MM.1S (cell line): Measurements from ENCODE around the gene GALNT7.

ENCODE experiments used
- DNase-seq: peaks from one replicate; pipeline ENCODE4 v3.0.0-alpha.2; 2015
- H2AFZ ChIP-seq: fragments of 300-600 bp; sonication (generic); 2 replicates; pipeline ENCODE4 v1.6.0; 2016; ENCODE audit warnings: antibody characterized with exemption, low read length
- H3F3A ChIP-seq: fragments of 300-600 bp; sonication (generic); 2 replicates; pipeline ENCODE4 v1.6.1; 2016; ENCODE audit warnings: mild to moderate bottlenecking, antibody characterized with exemption, low read length, moderate library complexity, mixed read lengths; ENCODE audit not compliant: insufficient read depth
- H3K27ac ChIP-seq: fragments of 300-600 bp; sonication (generic); 2 replicates; pipeline ENCODE4 v1.5.1; 2016; ENCODE audit warnings: mild to moderate bottlenecking, low read length
- H3K27me3 ChIP-seq: fragments of 300-600 bp; sonication (generic); replicated peaks from 2 replicates; pipeline ENCODE4 v1.6.0; 2016; ENCODE audit warnings: low read length; ENCODE audit not compliant: insufficient read depth
- H3K36me3 ChIP-seq: fragments of 300-600 bp; sonication (generic); replicated peaks from 2 replicates; pipeline ENCODE4 v1.6.1; 2016; ENCODE audit warnings: mild to moderate bottlenecking, low read length, mixed read lengths; ENCODE audit not compliant: insufficient read depth
- H3K4me1 ChIP-seq: fragments of 300-600 bp; sonication (generic); 2 replicates; pipeline ENCODE4 v1.6.1; 2016; ENCODE audit warnings: low read length, mixed read lengths
- H3K4me2 ChIP-seq: fragments of 300-600 bp; sonication (generic); 2 replicates; pipeline ENCODE4 v1.6.0; 2016; ENCODE audit warnings: low read depth, low read length
- H3K4me3 ChIP-seq: fragments of 300-600 bp; sonication (generic); 2 replicates; pipeline ENCODE4 v1.5.1; 2016; ENCODE audit warnings: low read length, mixed read lengths
- H3K79me2 ChIP-seq: fragments of 300-600 bp; sonication (generic); 2 replicates; pipeline ENCODE4 v1.6.1; 2016; ENCODE audit warnings: mixed run types, low read length, mixed read lengths
- H3K9ac ChIP-seq: fragments of 300-600 bp; sonication (generic); 2 replicates; pipeline ENCODE4 v1.6.1; 2016; ENCODE audit warnings: low read length, mixed read lengths
- H3K9me2 ChIP-seq: fragments of 300-600 bp; sonication (generic); replicated peaks from 2 replicates; pipeline ENCODE4 v1.6.1; 2016; ENCODE audit warnings: mild to moderate bottlenecking, low read length, mixed read lengths; ENCODE audit not compliant: insufficient read depth
- H3K9me3 ChIP-seq: fragments of 300-600 bp; sonication (generic); replicated peaks from 2 replicates; pipeline ENCODE4 v1.6.1; 2016; ENCODE audit warnings: mild to moderate bottlenecking, low read length, mixed read lengths; ENCODE audit not compliant: insufficient read depth
- H4K20me1 ChIP-seq: fragments of 300-600 bp; sonication (generic); 2 replicates; pipeline ENCODE4 v1.6.1; 2016; ENCODE audit warnings: mild to moderate bottlenecking, low read length, moderate library complexity, mixed read lengths; ENCODE audit not compliant: insufficient read depth
- CTCF ChIP-seq: fragments of 300-600 bp; sonication (generic); IDR thresholded peaks from 2 replicates; pipeline ENCODE4 v1.5.1; 2016; ENCODE audit warnings: antibody characterized with exemption, low read length, mixed read lengths
- EZH2 ChIP-seq: fragments of 300-600 bp; sonication (generic); optimal IDR thresholded peaks from 2 replicates; pipeline ENCODE3; 2017; ENCODE audit warnings: low read depth, mild to moderate bottlenecking, antibody characterized with exemption, low read length, mixed read lengths
- EZH2phosphoT487 ChIP-seq: fragments of 300-600 bp; sonication (generic); IDR thresholded peaks from 2 replicates; pipeline ENCODE4 v1.6.1; 2018; ENCODE audit warnings: antibody characterized with exemption, low read length

GALNT7 gene

GRCh38 chr4:173259310-173259709 lies 90.7 kb downstream of the GALNT7 start:
- no peaks in the 10 kb centered on the region for H3K36me3 ChIP-seq
- H3K79me2 ChIP-seq: peaks cover 8% of the 10 kb centered on the region; the same call in 1 of the 2 replicates
- H4K20me1 ChIP-seq: no peaks in the 10 kb centered on the region
- TF ChIP-seq CTCF: no peak
- no peak for TF ChIP-seq EZH2phosphoT487
- no peak for TF ChIP-seq EZH2
- H2AFZ ChIP-seq: no peak overlapping the region
- H3F3A ChIP-seq: peaks cover 7% of the 10 kb centered on the region
- no peak overlapping the region for H3K27ac ChIP-seq
- no peaks in the 10 kb centered on the region for H3K9me3 ChIP-seq
- H3K9me2 ChIP-seq: no peaks in the 10 kb centered on the region
- H3K9ac ChIP-seq: no peak overlapping the region
- peaks cover 29% of the 10 kb centered on the region for H3K4me1 ChIP-seq
- no peaks in the 10 kb centered on the region for H3K27me3 ChIP-seq
- no peak overlapping the region for H3K4me2 ChIP-seq
- no peak overlapping the region for H3K4me3 ChIP-seq
- DNase-seq: no peak

GRCh38 chr4:173261052-173261451 lies 92.4 kb downstream of the GALNT7 start:
- peaks cover 7% of the 10 kb centered on the region for H3K79me2 ChIP-seq
- peaks cover 21% of the 10 kb centered on the region for H3K4me1 ChIP-seq
- no peaks in the 10 kb centered on the region for H3K36me3 ChIP-seq
- peaks cover 13% of the 10 kb centered on the region for H3F3A ChIP-seq
- no peak overlapping the region for H3K4me3 ChIP-seq
- H3K27me3 ChIP-seq: no peaks in the 10 kb centered on the region
- H3K9me2 ChIP-seq: no peaks in the 10 kb centered on the region
- H3K9me3 ChIP-seq: no peaks in the 10 kb centered on the region
- no peak overlapping the region for H3K9ac ChIP-seq
- no peak for TF ChIP-seq EZH2phosphoT487
- TF ChIP-seq CTCF: no peak
- no peak for TF ChIP-seq EZH2
- no peaks in the 10 kb centered on the region for H4K20me1 ChIP-seq
- H3K27ac ChIP-seq: no peak overlapping the region
- no peak overlapping the region for H2AFZ ChIP-seq
- no peak overlapping the region for H3K4me2 ChIP-seq
- DNase-seq: no peak

- Histone ChIP-seq H3K79me2 (peaks cover 7% of the 10 kb centered on the region), H3K4me3 (no peak overlapping the region), H3K27ac (no peak overlapping the region), H3K9me2 (no peaks in the 10 kb centered on the region), H4K20me1 (no peaks in the 10 kb centered on the region), H3K36me3 (no peaks in the 10 kb centered on the region), H3K27me3 (no peaks in the 10 kb centered on the region), H3K9me3 (no peaks in the 10 kb centered on the region), H3K4me2 (no peak overlapping the region), H3F3A (peaks cover 13% of the 10 kb centered on the region), H2AFZ (no peak overlapping the region), H3K9ac (no peak overlapping the region), H3K4me1 (peaks cover 19% of the 10 kb centered on the region)
- no peak for TF ChIP-seq EZH2phosphoT487
- no peak for DNase-seq
Measured at GRCh38 chr4:173262375-173262774, 93.8 kb downstream of the GALNT7 start.

- H3K4me2 ChIP-seq: peak overlapping the region; percentile 74
- H3K79me2 ChIP-seq: peaks cover 7% of the 10 kb centered on the region
Measured at GRCh38 chr4:173264245-173264644, 95.6 kb downstream of the GALNT7 start.

More at GRCh38 chr4:173264245-173264644, 95.6 kb downstream of the GALNT7 start:
- no peaks in the 10 kb centered on the region for H3K9me2 ChIP-seq
- H3K9ac ChIP-seq: peak overlapping the region; percentile 15; the same call in 1 of the 2 replicates
- H3K27ac ChIP-seq: peak overlapping the region; percentile 65
- H4K20me1 ChIP-seq: no peaks in the 10 kb centered on the region
- TF ChIP-seq EZH2 (no peak), CTCF (no peak), EZH2phosphoT487 (no peak)
- peak overlapping the region; percentile 35 for H3K4me3 ChIP-seq
- H3K9me3 ChIP-seq: no peaks in the 10 kb centered on the region
- H3F3A ChIP-seq: peaks cover 13% of the 10 kb centered on the region
- no peak for DNase-seq
- H3K4me1 ChIP-seq: peaks cover 19% of the 10 kb centered on the region
- no peaks in the 10 kb centered on the region for H3K27me3 ChIP-seq
- no peaks in the 10 kb centered on the region for H3K36me3 ChIP-seq
- peak overlapping the region; percentile 48 for H2AFZ ChIP-seq
